Hematopoietic multipotent progenitor cell treated with erythropoietin and hydrocortisone succinate and interleukin-3 and kit ligand, for 15 days (in vitro differentiated cells): ENCODE results near the gene PLEKHM2.

Experiments used
- DNase-seq: peaks from one replicate; pipeline ENCODE4 v3.0.0-alpha.2; 2015; ENCODE audit warnings: low spot score

PLEKHM2 gene

DNA sequence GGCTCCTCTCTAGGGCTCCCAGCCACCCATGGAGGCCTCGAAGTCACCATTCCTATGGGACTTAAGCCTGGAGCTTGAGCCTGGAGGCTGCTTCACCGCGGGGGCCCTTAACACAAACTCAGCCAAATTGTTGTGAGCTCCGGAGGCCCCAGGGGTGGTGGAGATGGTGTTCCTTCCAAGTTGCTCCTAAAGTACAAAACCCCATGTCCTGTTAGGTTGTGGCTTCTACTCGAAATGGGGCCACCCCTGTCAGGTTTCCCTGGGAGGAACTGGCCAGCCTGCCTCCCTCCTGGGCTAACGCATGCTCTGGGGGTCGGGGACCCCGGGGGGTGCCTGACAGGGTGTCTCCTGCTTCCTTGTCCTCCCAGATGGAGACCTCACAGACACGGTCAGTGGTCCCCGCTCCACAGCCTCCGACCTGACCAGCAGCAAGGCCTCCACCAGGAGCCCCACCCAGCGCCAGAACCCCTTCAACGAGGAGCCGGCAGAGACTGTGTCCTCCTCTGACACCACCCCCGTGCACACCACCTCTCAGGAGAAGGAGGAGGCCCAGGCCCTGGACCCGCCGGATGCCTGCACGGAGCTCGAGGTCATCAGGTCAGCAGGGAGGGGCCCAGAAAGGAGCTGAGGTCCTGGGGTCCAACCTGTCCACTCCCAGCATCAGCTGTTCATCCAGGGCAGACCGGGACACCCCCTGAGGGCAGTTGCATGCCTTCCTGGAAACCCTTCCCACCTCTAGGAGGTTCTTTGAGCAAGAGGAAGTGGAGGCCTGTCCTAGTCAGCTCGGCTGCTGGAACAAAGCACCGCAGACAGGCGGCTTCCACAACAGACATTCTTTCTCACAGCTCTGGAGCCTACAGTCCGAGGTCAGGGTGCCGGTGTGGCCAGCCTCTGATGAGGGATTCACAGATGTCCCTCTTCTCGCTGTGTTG, 41.1 kb downstream of the PLEKHM2 start:
- DNase-seq = no peak

DNA sequence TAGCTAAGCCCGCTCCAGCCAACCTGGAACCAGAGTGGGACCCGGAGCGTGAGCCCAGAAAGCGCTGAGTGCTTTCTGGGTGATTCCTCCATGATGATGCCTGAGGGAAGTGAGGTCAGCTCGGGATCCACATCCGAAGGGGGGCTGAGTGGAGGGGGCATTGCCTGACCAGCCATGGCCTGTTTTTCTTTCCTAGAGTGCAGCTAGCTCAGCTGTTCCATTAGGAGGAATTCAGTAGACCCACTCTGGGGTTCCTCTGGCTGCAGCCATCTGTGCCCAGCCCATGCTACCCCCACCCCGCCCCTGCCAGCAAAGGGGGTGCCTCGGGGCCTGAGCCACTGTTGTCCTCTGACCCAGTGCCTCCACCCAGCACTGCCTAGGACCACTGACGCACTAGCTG, 42.4 kb downstream of the PLEKHM2 start:
- no peak for DNase-seq

DNA sequence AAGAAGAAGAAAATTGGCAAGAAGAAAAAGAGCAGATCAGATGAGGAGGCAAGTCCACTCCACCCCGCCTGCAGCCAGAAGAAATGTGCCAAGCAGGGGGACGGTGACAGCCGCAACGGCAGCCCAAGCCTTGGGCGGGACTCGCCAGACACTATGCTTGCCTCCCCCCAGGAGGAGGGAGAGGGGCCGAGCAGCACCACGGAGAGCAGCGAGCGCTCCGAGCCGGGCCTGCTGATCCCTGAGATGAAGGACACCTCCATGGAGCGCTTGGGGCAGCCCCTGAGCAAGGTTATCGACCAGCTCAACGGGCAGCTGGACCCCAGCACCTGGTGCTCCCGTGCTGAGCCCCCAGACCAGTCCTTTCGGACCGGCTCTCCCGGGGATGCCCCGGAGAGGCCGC, 42.9 kb downstream of the PLEKHM2 start:
- no peak for DNase-seq

DNA sequence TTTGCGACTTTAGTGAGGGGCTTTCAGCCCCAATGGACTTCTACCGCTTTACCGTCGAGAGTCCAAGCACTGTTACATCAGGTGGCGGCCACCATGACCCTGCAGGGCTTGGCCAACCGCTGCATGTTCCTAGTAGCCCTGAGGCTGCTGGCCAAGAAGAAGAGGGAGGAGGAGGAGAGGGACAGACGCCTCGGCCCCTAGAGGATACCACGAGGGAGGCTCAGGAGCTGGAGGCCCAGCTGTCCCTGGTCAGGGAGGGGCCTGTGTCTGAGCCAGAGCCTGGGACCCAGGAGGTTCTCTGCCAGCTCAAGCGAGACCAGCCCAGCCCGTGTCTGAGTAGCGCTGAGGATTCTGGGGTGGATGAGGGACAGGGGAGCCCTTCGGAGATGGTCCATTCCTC, 43.3 kb downstream of the PLEKHM2 start:
- DNase-seq = no peak

DNA sequence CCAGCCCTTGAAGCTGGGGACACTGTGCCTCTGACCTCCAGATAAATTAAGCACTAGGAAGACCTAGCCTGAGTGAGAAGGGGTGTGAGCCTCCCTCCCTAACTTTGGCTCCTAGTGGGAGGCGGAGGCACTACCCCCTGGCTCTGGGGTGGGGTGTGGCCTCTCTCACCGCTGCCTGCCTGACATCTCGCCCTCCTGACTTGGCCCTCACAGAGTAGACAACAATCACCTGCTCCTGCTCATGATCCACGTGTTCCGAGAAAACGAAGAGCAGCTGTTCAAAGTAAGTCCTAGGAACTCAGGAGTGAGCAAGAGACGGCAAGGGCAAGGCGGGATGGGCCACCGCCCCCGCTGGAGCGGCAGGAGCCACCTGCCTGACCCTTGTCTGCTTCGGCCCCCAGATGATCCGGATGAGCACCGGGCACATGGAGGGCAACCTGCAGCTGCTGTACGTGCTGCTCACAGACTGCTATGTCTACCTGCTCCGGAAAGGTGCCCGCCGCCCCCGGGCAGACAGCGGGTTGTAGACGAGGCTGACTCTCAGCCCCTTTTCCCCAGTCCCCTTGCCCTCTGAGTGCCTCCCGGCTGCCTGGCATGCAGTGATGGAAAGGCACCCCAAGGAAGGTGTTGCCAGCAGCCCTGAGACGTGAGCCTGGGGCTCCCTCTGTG, 43.9 kb downstream of the PLEKHM2 start:
- no peak for DNase-seq

DNA sequence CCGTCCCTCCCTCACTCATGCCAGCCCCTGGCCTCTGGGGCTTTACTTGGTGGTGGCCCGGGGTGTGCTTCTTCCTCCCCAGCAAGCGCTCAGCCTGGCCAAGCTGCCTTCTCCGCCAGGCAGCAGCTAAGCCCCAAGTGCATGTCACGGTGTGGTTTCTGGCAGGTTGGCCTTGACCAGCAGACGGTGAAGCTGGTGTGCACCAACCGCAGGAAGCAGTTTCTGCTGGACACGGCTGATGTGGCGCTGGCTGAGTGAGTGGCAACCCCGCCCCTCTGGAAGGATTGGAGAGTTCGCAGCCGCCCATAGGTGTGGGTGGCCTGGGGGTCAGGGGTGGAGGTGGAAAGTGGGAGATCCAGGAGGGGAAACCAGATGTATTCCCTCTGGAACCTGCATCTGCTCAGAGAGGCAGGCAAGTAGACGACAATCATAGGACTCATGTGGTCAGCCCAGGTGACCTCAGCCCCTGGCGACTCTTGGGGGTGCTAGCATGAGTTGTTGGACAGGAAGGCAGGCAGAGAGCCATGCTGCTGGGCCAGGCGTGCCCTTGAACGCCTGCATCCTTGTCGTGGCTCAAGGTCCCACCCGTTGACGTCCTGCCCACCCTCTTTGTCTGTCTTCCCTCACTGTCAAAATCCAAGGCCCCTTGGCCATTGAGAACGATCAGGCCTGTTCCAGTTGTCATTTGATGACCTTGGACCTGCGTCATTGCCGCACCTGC, 45.0 kb downstream of the PLEKHM2 start:
- DNase-seq = no peak

DNA sequence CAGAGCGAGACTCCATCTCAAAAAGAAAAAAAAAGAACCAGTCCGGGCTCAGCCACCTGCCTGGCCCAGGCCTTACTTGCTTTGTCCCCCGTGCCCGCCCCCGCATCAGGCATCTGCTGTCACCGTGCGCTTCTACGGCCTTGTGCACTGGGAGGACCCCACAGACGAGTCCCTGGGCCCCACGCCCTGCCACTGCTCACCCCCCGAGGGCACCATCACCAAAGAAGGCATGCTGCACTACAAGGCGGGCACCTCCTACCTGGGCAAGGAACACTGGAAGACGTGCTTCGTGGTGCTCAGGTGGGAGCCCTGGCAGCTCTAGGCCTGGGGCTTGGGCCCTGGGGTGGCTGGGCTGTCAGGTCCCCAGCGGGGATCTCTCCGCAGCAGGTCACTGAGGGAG, 46.3 kb downstream of the PLEKHM2 start:
- DNase-seq = no peak

DNA sequence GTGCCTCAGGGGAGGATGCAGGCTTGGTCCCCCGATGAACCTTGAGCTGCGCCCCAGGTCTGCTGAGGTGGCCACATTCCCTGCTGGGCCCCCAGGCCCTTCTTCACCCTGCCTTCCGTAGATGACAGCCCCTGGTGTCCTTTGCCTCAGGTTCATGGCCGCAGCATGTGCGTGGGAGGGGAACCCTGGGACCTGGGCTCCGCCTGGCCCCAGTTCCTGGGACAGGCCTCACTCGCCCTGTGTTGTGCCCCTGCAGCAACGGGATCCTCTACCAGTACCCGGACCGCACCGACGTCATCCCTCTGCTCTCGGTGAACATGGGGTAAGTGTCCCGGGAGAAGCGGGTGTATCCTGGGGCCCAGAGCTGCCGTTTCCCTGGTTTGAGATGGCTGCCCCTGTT, 46.8 kb downstream of the PLEKHM2 start:
- no peak for DNase-seq

DNA sequence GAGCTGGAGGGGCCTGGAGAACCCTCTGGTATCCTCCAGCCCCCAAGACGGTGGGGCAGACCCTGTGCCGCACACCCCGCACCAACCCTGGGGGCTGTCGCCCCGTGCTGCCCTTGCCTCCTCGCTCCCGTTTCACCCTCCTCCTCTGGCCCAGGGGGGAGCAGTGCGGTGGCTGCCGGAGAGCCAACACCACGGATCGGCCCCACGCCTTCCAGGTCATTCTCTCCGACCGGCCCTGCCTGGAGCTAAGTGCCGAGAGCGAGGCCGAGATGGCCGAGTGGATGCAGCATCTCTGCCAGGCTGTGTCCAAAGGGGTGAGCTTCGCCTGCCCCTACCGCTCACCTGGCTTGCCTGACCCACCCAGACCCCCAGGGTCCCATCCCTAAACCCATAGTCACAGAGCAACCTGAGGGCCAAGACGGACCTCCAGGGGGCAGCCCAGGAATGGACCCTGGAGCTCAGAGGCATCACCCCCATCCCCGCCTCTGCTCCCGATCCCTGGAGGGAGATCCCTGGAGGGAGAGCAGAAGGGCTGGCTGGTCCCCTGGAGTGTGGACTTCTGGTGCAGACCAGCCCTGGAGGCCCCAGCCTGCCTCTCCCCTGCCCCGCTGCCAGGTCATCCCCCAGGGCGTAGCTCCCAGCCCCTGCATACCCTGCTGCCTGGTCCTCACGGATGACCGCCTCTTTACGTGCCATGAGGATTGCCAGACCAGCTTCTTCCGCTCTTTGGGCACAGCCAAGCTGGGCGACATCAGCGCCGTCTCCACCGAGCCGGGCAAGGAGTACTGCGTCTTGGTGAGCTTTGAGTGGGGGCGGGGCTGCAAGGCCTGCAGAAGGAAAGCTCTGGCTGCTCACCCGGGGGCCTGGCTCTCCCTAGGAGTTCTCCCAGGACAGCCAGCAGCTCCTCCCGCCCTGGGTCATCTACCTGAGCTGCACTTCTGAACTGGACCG, 47.9 kb downstream of the PLEKHM2 start:
- no peak for DNase-seq

DNA sequence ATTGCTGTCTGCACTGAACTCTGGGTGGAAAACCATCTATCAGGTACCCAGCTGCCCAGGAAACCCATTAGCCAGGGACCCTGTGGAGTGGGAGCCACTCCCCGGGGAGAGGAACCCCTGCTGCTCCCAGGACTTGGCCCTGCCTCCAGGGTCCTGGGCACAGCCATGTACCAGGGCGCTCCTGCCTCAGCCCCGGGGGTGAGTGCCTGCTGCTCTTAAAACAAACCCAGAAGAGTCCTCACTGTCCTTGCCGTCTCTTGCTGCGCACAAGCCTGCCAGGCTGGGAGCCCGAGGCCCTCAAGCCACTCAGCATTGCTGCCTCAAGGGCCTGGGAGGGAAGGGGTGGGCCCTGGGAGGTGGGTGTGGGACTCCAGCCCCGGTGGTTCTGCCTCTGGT, 48.6 kb downstream of the PLEKHM2 start:
- DNase-seq = no peak

DNA sequence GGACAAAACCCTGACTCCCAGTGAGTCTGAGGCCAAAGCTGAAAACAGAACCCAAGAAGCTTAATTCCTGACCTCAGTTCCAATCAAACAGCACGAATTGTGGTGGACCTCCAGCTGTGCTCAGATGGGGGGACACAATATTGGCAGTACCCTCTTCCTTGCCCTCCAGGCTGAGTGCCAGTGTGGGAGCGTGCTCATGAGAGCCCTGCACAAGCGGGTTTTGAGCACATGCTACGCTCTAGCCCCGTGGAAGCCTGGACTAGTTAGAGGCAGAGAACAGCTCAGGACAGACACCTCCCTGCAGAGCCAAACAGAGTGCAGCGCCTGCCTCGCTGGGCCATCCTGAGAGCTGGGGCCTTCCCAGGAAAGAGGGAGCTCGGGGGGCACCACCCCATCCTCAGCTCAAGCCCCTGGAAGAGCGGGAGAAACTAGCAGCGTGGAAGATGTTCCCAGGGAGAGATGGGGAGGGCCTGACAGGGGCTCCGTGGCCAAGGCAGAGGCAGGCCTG, 49.2 kb downstream of the PLEKHM2 start:
- no peak for DNase-seq

DNA sequence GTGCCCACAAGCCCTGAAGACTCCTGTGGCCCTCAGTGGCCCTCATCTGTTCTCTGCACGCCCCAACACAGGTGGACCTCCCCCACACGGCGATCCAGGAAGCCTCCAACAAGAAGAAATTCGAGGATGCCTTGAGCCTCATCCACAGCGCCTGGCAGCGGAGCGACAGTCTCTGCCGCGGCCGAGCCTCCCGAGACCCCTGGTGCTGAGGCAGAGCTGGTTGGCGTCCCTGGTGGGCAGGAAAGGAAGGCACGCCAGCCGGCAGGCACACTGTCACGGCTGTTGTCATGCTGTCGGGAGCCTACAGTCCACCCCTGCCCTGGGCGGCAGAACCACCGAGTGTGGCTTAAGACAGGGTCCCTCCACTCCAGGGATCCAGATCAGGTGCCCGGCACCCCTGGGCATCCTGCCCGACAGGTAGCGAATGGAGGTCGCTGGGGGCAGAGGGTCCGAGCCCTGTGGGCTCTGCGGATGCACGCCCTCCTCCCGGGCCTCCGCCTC, 49.7 kb downstream of the PLEKHM2 start:
- no peak for DNase-seq

DNA sequence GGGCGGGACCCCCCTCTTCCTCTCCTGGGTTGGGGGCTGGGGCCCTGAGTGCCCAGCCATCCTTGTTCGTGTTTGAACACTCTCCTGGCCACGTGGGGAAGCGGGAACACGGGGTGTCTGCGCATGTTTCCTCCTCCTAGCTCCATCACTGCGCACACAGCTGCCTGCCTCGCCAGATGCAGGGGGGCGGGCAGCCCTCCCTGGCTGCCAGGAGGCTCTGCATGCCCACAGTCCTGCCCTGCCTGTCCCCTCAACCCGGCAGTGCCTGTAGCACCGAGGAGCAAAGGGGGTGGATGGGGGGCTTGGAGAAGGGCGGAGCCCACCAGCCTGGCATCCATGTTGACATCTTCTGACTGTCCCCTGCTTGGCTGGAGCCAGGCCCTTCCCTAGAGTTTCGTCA, 50.2 kb downstream of the PLEKHM2 start:
- no peak for DNase-seq

DNA sequence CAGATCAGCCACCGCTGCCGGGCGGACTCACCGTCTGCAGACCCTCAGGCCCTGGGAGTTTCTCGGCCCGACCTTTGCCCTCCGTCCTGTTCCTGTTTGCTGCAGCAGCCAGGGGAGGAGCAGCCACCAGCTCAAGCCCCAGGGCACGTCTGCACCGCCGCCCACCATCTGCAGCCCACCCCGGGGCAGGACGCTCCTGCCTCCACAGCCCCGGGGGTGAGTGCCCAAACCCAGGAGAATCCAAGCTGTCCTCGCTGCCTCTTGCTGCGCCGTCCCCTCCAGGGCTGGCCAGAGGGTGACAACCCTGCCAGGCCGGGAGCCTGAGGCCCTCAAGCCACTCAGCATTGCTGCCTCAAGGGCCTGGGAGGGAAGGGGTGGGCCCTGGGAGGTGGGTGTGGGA, 50.8 kb downstream of the PLEKHM2 start:
- DNase-seq = no peak

DNA sequence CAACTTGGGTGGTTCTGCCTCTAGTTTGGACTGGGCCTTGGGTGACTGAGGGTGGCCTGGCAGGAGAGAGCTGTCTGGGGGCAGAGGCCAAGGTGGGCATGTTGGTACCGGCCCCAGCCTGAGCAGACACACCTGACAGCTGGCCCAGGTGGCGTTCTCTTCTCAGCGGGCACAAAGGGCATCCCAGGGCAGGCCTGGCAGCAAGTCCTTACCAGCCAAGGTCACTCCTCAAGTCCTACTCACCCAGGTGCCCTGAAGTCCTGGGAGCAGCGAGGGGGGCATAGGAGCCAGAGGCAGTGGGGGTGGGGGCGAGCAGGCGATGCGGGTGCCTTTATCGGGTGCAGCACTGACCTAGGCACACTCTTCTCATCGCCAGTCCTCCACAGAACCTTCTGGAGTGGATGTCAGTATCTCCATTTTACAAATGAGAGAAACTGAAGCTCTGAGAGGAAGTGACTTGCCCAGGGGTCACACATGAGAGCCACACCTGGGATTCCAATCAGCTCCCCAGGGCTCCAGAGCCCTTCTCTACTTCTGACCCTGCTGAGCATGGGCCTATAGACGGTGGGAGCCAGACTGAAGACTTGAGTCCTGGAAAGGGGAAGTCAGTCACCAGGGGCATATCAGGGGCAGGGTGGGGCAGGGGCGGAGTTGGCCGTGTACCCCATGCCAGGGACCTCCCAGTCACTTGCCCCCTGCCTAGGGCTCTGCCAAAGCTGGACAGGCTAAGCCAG, 51.4 kb downstream of the PLEKHM2 start:
- DNase-seq = no peak

DNA sequence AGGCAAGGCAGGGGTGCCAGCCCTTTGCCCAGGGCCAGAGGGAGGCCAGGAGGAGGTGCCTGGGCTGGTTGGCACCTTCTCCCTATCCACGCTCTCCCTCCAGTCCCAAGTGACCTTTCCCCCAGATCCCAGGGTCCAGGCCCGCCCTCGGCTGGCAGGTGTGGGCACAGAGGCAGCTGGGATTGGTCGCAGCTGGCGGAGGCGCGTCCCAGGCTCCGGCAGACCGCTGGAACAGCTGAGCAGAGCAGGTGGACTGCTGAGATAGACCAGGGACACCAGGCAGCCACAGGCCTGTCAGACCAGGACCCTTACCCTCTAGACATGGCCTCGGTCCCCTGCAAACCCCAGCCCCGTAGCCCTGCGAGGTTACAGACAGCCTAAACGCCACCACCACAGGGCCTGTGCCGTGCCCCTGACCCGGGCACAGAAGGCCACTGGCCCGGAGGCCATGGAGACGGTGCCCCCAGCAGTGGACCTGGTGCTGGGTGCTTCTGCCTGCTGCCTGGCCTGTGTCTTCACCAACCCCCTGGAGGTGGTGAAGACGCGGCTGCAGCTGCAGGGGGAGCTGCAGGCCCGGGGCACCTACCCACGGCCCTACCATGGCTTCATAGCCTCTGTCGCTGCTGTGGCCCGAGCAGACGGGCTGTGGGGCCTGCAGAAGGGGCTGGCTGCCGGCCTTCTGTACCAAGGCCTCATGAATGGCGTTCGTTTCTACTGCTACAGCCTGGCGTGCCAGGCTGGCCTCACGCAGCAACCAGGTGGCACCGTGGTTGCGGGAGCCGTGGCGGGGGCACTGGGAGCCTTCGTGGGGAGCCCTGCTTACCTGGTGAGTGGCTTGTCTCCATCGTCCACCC, 52.1 kb downstream of the PLEKHM2 start, which contains the start of gene SLC25A34:
Gene SLC25A34, plus strand, starts transcription at position 221 of the 854 bp plus-strand sequence. Its CDS starts 228 bp downstream, at position 449.
- no peak for DNase-seq

DNA sequence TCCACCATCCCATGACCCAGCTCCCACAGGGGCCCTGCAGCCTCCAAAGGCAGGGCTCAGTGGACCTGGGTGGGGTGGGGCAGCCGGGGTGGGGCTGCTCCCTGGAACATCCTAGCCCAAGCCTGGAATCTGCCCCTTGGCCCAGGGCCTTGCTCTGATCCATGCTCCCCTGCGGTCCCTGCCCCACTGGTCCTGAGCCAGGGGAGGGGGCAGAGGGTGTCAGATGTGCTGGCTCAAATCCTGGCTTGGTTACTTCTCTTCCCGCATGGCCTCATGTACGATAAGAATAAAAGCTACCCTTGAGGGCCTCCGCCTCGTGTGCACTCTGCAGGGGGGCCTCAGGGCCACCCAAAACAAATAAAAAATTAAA, 52.8 kb downstream of the PLEKHM2 start:
- DNase-seq = no peak

DNA sequence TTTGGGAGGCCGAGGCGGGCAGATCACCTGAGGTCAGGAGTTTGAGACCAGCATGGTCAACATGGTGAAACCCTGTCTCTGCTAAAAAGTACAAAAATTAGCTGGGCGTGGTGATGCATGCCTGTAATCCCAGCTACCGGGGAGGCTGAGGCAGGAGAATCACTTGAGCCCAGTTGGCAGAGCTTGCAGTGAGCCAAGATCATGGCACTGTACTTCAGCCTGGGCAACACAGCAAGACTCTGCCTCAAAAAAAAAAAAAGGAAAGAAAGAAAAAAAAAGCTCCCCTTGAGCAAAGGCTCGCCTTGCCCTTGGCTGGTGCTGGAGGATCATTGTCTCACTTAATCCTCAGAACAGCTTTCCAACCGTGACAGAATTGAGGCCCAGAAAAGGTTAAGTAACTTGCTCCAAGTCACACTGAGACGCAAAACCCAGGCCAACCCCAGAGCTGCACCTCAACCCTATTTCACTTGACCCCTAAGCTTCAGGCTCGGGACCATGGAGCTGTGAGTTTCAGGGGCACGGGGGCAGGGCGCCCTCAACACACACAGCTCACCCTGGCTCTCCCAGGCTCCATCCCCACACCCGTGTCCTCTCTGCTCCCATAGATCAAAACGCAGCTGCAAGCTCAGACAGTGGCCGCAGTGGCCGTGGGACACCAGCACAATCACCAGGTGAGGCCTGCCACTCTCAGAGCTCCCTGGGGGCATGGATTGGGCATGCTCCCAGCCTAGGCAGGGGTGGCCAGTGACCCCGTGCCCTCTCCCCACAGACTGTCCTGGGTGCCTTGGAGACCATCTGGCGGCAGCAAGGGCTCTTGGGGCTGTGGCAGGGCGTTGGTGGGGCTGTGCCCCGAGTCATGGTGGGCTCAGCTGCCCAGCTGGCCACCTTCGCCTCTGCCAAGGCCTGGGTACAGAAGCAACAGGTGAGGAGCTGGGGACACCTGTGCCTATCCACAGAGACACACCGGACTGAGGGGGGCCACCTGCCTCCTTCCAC, 53.5 kb downstream of the PLEKHM2 start:
- DNase-seq = no peak
